SU-DHL-6 (cell line): ENCODE measurements around the gene IQCE.

Experiments
- H2AFZ ChIP-seq: fragments of 200-600 bp; sonication (generic); 2 replicates; pipeline ENCODE4 v1.6.1; 2014; ENCODE audit warnings: low read depth, mild to moderate bottlenecking, moderate library complexity, mixed read lengths, antibody characterized with exemption, low read length; ENCODE audit not compliant: severe bottlenecking
- H3F3A ChIP-seq: fragments of 200-600 bp; shearing (Covaris generic); 2 replicates; pipeline ENCODE4 v1.6.0; 2016; ENCODE audit warnings: antibody characterized with exemption, mild to moderate bottlenecking; ENCODE audit not compliant: insufficient read depth
- H3K27ac ChIP-seq: fragments of 200-600 bp; sonication (generic); 2 replicates; pipeline ENCODE4 v1.5.1; 2016; ENCODE audit warnings: low read depth, mild to moderate bottlenecking, low read length, moderate library complexity, mixed read lengths
- H3K27me3 ChIP-seq: fragments of 200-600 bp; sonication (generic), shearing (Covaris generic); 2 replicates; pipeline ENCODE4 v1.6.0; 2014; ENCODE audit warnings: mild to moderate bottlenecking, low read length
- H3K36me3 ChIP-seq: fragments of 200-600 bp; sonication (generic); 2 replicates; pipeline ENCODE4 v1.6.1; 2014; ENCODE audit warnings: mild to moderate bottlenecking, low read length, mixed read lengths
- H3K4me2 ChIP-seq: fragments of 300-600, 200-600 bp; shearing (Covaris generic), sonication (generic); 2 replicates; pipeline ENCODE4 v1.6.0; 2014; ENCODE audit warnings: low read length, low read depth, mild to moderate bottlenecking; ENCODE audit not compliant: poor library complexity, severe bottlenecking
- H3K4me3 ChIP-seq: fragments of 200-600 bp; sonication (generic); 2 replicates; pipeline ENCODE4 v1.5.1; 2014; ENCODE audit warnings: antibody characterized with exemption, low read length, mild to moderate bottlenecking, mixed read lengths; ENCODE audit not compliant: insufficient read depth, poor library complexity, severe bottlenecking
- H3K79me2 ChIP-seq: fragments of 200-600 bp; sonication (generic); 2 replicates; pipeline ENCODE4 v1.6.1; 2014; ENCODE audit warnings: mild to moderate bottlenecking, low read length, moderate library complexity; ENCODE audit not compliant: insufficient read depth
- H3K9ac ChIP-seq: fragments of 200-600 bp; sonication (generic); 2 replicates; pipeline ENCODE4 v1.7.0; 2014; ENCODE audit warnings: mild to moderate bottlenecking, low read length
- H3K9me2 ChIP-seq: fragments of 200-600 bp; sonication (generic); replicated peaks from 2 replicates; pipeline ENCODE4 v1.6.1; 2014; ENCODE audit warnings: low read length; ENCODE audit not compliant: insufficient read depth
- H3K9me3 ChIP-seq: fragments of 200-600 bp; sonication (generic); 2 replicates; pipeline ENCODE4 v1.6.1; 2014; ENCODE audit warnings: low read length, mixed read lengths; ENCODE audit not compliant: insufficient read depth
- H4K20me1 ChIP-seq: fragments of 200-600 bp; sonication (generic); 2 replicates; pipeline ENCODE4 v1.6.1; 2014; ENCODE audit warnings: low read depth, mild to moderate bottlenecking, antibody characterized with exemption, low read length, moderate library complexity, mixed read lengths
- CTCF ChIP-seq: fragments of 200-600 bp; sonication (generic); IDR thresholded peaks from one replicate; pipeline ENCODE4 v1.5.1; 2017; ENCODE audit warnings: antibody characterized with exemption, mild to moderate bottlenecking, low read length, moderate library complexity; ENCODE audit not compliant: insufficient read depth, poor library complexity, severe bottlenecking
- EZH2phosphoT487 ChIP-seq: fragments of 200-600 bp; sonication (generic), shearing (Covaris generic); conservative IDR thresholded peaks from 2 replicates; pipeline ENCODE4 v1.6.1; 2018; ENCODE audit warnings: mild to moderate bottlenecking, antibody characterized with exemption, low read length, moderate library complexity, mixed read lengths

IQCE gene

GRCh38 chr7:2646680-2647571 is 88.1 kb downstream of the IQCE start:
- no peak for TF ChIP-seq EZH2phosphoT487
- no peak for TF ChIP-seq CTCF
- no peaks in the 10 kb centered on the region for H3K9me3 ChIP-seq
- H3K36me3 ChIP-seq: no peaks in the 10 kb centered on the region
- no peak overlapping the region for H3K4me3 ChIP-seq
- no peak overlapping the region for H3K27ac ChIP-seq
- H3K4me2 ChIP-seq: no peak overlapping the region
- H2AFZ ChIP-seq: no peak overlapping the region
- H3K79me2 ChIP-seq: no peaks in the 10 kb centered on the region
- H3K27me3 ChIP-seq: no peaks in the 10 kb centered on the region
- H3F3A ChIP-seq: no peaks in the 10 kb centered on the region
- H3K9ac ChIP-seq: no peak overlapping the region
- H3K9me2 ChIP-seq: no peaks in the 10 kb centered on the region
- no peaks in the 10 kb centered on the region for H4K20me1 ChIP-seq

GRCh38 chr7:2647594-2648172 is 88.9 kb downstream of the IQCE start:
- no peaks in the 10 kb centered on the region for H3F3A ChIP-seq
- no peaks in the 10 kb centered on the region for H3K79me2 ChIP-seq
- H3K27ac ChIP-seq: no peak overlapping the region
- H3K4me3 ChIP-seq: no peak overlapping the region
- no peak overlapping the region for H3K9ac ChIP-seq
- TF ChIP-seq CTCF (no peak), EZH2phosphoT487 (no peak)
- no peaks in the 10 kb centered on the region for H3K9me3 ChIP-seq
- no peaks in the 10 kb centered on the region for H3K27me3 ChIP-seq
- no peaks in the 10 kb centered on the region for H3K36me3 ChIP-seq
- H3K9me2 ChIP-seq: no peaks in the 10 kb centered on the region
- H2AFZ ChIP-seq: no peak overlapping the region
- H4K20me1 ChIP-seq: no peaks in the 10 kb centered on the region
- no peak overlapping the region for H3K4me2 ChIP-seq

GRCh38 chr7:2649139-2649838 is 90.5 kb downstream of the IQCE start:
- no peaks in the 10 kb centered on the region for H3K27me3 ChIP-seq
- no peak for TF ChIP-seq CTCF
- no peak for TF ChIP-seq EZH2phosphoT487
- no peak overlapping the region for H3K27ac ChIP-seq
- H3K9ac ChIP-seq: no peak overlapping the region
- H2AFZ ChIP-seq: no peak overlapping the region
- no peaks in the 10 kb centered on the region for H4K20me1 ChIP-seq
- H3K79me2 ChIP-seq: no peaks in the 10 kb centered on the region
- H3K36me3 ChIP-seq: no peaks in the 10 kb centered on the region
- no peaks in the 10 kb centered on the region for H3K9me2 ChIP-seq
- H3K9me3 ChIP-seq: no peaks in the 10 kb centered on the region
- no peak overlapping the region for H3K4me3 ChIP-seq
- H3F3A ChIP-seq: no peaks in the 10 kb centered on the region
- no peak overlapping the region for H3K4me2 ChIP-seq
